Measurements from ENCODE around the gene MACROD2.

Gene MACROD2

GRCh38 chr20:14488212-14488611 lies 492.9 kb downstream of the MACROD2 start:
- Histone ChIP-seq H3K36me3 (ENCODE audit: insufficient read depth, low read length) (no peaks in the 10 kb centered on the region), H3K27me3 (ENCODE audit: control insufficient read depth, insufficient read depth, low read length) (no peaks in the 10 kb centered on the region), H3K4me2 (ENCODE audit: low read length) (no peak overlapping the region)

GRCh38 chr20:14488756-14489479 lies 493.6 kb downstream of the MACROD2 start:
- H3K9me3 ChIP-seq (replicated peaks; ENCODE audit: low read length): no peaks in the 10 kb centered on the region
- peaks cover 5% of the 10 kb centered on the region for H3K4me1 ChIP-seq (ENCODE audit: control insufficient read depth, insufficient read depth, low read length)
- no peaks in the 10 kb centered on the region for H3K36me3 ChIP-seq (ENCODE audit: insufficient read depth, low read length)
- no peaks in the 10 kb centered on the region for H3K27me3 ChIP-seq (ENCODE audit: control insufficient read depth, insufficient read depth, low read length)
- H3K4me2 ChIP-seq (ENCODE audit: low read length): no peak overlapping the region
- H3K4me3 ChIP-seq (ENCODE audit: low read length): no peak overlapping the region
- no peak overlapping the region for H3K9ac ChIP-seq (ENCODE audit: low read depth, low read length)

More at GRCh38 chr20:14488212-14488611, 492.9 kb downstream of the MACROD2 start:
- H3K4me1 ChIP-seq (ENCODE audit: control insufficient read depth, insufficient read depth, low read length): peaks cover 5% of the 10 kb centered on the region
- no peak overlapping the region for H3K9ac ChIP-seq (ENCODE audit: low read depth, low read length)
- no peak overlapping the region for H3K4me3 ChIP-seq (ENCODE audit: low read length)
- H3K9me3 ChIP-seq (replicated peaks; ENCODE audit: low read length): no peaks in the 10 kb centered on the region

GRCh38 chr20:14489544-14489943 lies 494.2 kb downstream of the MACROD2 start:
- peaks cover 5% of the 10 kb centered on the region for H3K4me1 ChIP-seq (ENCODE audit: control insufficient read depth, insufficient read depth, low read length)
- H3K9me3 ChIP-seq (replicated peaks; ENCODE audit: low read length): no peaks in the 10 kb centered on the region
- H3K9ac ChIP-seq (ENCODE audit: low read depth, low read length): no peak overlapping the region
- H3K4me2 ChIP-seq (ENCODE audit: low read length): no peak overlapping the region
- no peaks in the 10 kb centered on the region for H3K27me3 ChIP-seq (ENCODE audit: control insufficient read depth, insufficient read depth, low read length)
- H3K36me3 ChIP-seq (ENCODE audit: insufficient read depth, low read length): no peaks in the 10 kb centered on the region
- no peak overlapping the region for H3K4me3 ChIP-seq (ENCODE audit: low read length)

- Histone ChIP-seq H3K36me3 (ENCODE audit: insufficient read depth, low read length) (no peaks in the 10 kb centered on the region), H3K27me3 (ENCODE audit: control insufficient read depth, insufficient read depth, low read length) (no peaks in the 10 kb centered on the region), H3K9ac (ENCODE audit: low read depth, low read length) (no peak overlapping the region), H3K4me2 (ENCODE audit: low read length) (no peak overlapping the region), H3K4me1 (ENCODE audit: control insufficient read depth, insufficient read depth, low read length) (peaks cover 5% of the 10 kb centered on the region), H3K4me3 (ENCODE audit: low read length) (no peak overlapping the region), H3K9me3 (replicated peaks; ENCODE audit: low read length) (no peaks in the 10 kb centered on the region)
Measured at GRCh38 chr20:14491436-14491835, 496.1 kb downstream of the MACROD2 start.

GRCh38 chr20:14493408-14493807 lies 498.1 kb downstream of the MACROD2 start:
- H3K4me3 ChIP-seq (ENCODE audit: low read length): no peak overlapping the region
- no peaks in the 10 kb centered on the region for H3K9me3 ChIP-seq (replicated peaks; ENCODE audit: low read length)
- no peaks in the 10 kb centered on the region for H3K36me3 ChIP-seq (ENCODE audit: insufficient read depth, low read length)
- H3K4me1 ChIP-seq (ENCODE audit: control insufficient read depth, insufficient read depth, low read length): peaks cover 8% of the 10 kb centered on the region
- no peak overlapping the region for H3K9ac ChIP-seq (ENCODE audit: low read depth, low read length)
- no peaks in the 10 kb centered on the region for H3K27me3 ChIP-seq (ENCODE audit: control insufficient read depth, insufficient read depth, low read length)
- no peak overlapping the region for H3K4me2 ChIP-seq (ENCODE audit: low read length)

- H3K27me3 ChIP-seq (ENCODE audit: control insufficient read depth, insufficient read depth, low read length): no peaks in the 10 kb centered on the region
- no peak overlapping the region for H3K4me3 ChIP-seq (ENCODE audit: low read length)
- no peaks in the 10 kb centered on the region for H3K36me3 ChIP-seq (ENCODE audit: insufficient read depth, low read length)
- no peak overlapping the region for H3K4me2 ChIP-seq (ENCODE audit: low read length)
- no peak overlapping the region for H3K9ac ChIP-seq (ENCODE audit: low read depth, low read length)
- no peaks in the 10 kb centered on the region for H3K9me3 ChIP-seq (replicated peaks; ENCODE audit: low read length)
- H3K4me1 ChIP-seq (ENCODE audit: control insufficient read depth, insufficient read depth, low read length): peaks cover 3% of the 10 kb centered on the region
Measured at GRCh38 chr20:14494355-14494754, 499.0 kb downstream of the MACROD2 start.

DNA sequence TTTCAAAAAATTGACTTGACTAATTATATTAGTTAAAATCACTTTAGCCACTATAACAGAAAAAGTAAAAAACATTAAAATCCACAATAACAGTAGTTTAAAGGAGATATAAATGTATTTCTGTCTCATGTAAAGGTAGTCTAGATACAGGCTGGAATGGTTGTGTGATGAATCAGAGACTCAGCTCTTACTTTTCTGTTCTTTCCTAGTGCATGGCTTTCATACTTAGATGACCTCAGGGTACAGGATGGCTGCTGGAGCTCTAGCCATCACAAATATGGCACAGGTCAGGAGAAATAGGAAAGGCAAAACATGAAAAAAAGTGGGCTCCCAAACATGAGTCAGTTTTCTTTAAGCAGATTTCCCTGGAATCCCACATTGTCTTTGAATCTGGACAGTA lies 499.8 kb downstream of the MACROD2 start:
- peaks cover 3% of the 10 kb centered on the region for H3K4me1 ChIP-seq (ENCODE audit: control insufficient read depth, insufficient read depth, low read length)
- no peak overlapping the region for H3K9ac ChIP-seq (ENCODE audit: low read depth, low read length)
- no peak overlapping the region for H3K4me2 ChIP-seq (ENCODE audit: low read length)
- H3K9me3 ChIP-seq (replicated peaks; ENCODE audit: low read length): no peaks in the 10 kb centered on the region
- H3K36me3 ChIP-seq (ENCODE audit: insufficient read depth, low read length): no peaks in the 10 kb centered on the region
- H3K4me3 ChIP-seq (ENCODE audit: low read length): no peak overlapping the region
- H3K27me3 ChIP-seq (ENCODE audit: control insufficient read depth, insufficient read depth, low read length): no peaks in the 10 kb centered on the region

DNA sequence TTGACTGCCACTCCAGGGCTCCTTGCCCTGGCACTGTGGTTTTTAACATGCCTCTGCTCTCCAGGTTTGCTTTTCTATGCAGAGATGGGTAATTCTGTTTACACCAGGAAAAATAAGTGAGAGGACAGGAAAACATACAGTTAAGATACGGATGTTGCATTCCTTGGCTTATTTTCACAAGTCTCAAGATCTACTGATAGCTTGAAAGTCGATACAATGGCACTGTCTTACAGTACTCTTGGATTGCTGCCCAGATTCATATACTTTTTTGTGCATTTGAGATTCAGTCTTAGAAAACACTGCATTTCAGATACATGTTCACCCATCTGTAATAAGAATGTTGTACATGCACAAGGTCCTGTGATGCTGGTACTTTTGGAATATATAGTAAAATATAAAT lies 501.7 kb downstream of the MACROD2 start:
- Histone ChIP-seq H3K9me3 (replicated peaks; ENCODE audit: low read length) (no peaks in the 10 kb centered on the region), H3K9ac (ENCODE audit: low read depth, low read length) (no peak overlapping the region), H3K36me3 (ENCODE audit: insufficient read depth, low read length) (no peaks in the 10 kb centered on the region), H3K27me3 (ENCODE audit: control insufficient read depth, insufficient read depth, low read length) (no peaks in the 10 kb centered on the region), H3K4me1 (ENCODE audit: control insufficient read depth, insufficient read depth, low read length) (peaks cover 3% of the 10 kb centered on the region), H3K4me2 (ENCODE audit: low read length) (no peak overlapping the region), H3K4me3 (ENCODE audit: low read length) (no peak overlapping the region)

- H3K4me2 ChIP-seq (ENCODE audit: low read length): no peak overlapping the region
- no peaks in the 10 kb centered on the region for H3K27me3 ChIP-seq (ENCODE audit: control insufficient read depth, insufficient read depth, low read length)
- H3K36me3 ChIP-seq (ENCODE audit: insufficient read depth, low read length): no peaks in the 10 kb centered on the region
- no peak overlapping the region for H3K9ac ChIP-seq (ENCODE audit: low read depth, low read length)
- peaks cover 3% of the 10 kb centered on the region for H3K4me1 ChIP-seq (ENCODE audit: control insufficient read depth, insufficient read depth, low read length)
- H3K9me3 ChIP-seq (replicated peaks; ENCODE audit: low read length): no peaks in the 10 kb centered on the region
- H3K4me3 ChIP-seq (ENCODE audit: low read length): no peak overlapping the region
Measured at GRCh38 chr20:14498772-14499171, 503.5 kb downstream of the MACROD2 start.

GRCh38 chr20:14505476-14505875 lies 510.2 kb downstream of the MACROD2 start:
- H3K9me3 ChIP-seq (replicated peaks; ENCODE audit: low read length): no peaks in the 10 kb centered on the region
- H3K9ac ChIP-seq (ENCODE audit: low read depth, low read length): no peak overlapping the region
- no peak overlapping the region for H3K4me3 ChIP-seq (ENCODE audit: low read length)
- no peaks in the 10 kb centered on the region for H3K36me3 ChIP-seq (ENCODE audit: insufficient read depth, low read length)
- no peak overlapping the region for H3K4me2 ChIP-seq (ENCODE audit: low read length)
- no peaks in the 10 kb centered on the region for H3K27me3 ChIP-seq (ENCODE audit: control insufficient read depth, insufficient read depth, low read length)
- no peaks in the 10 kb centered on the region for H3K4me1 ChIP-seq (ENCODE audit: control insufficient read depth, insufficient read depth, low read length)

GRCh38 chr20:14507711-14508110 lies 512.4 kb downstream of the MACROD2 start:
- Histone ChIP-seq H3K4me3 (ENCODE audit: low read length) (no peak overlapping the region), H3K9me3 (replicated peaks; ENCODE audit: low read length) (no peaks in the 10 kb centered on the region), H3K4me2 (ENCODE audit: low read length) (no peak overlapping the region), H3K27me3 (ENCODE audit: control insufficient read depth, insufficient read depth, low read length) (no peaks in the 10 kb centered on the region), H3K4me1 (ENCODE audit: control insufficient read depth, insufficient read depth, low read length) (no peaks in the 10 kb centered on the region), H3K36me3 (ENCODE audit: insufficient read depth, low read length) (no peaks in the 10 kb centered on the region), H3K9ac (ENCODE audit: low read depth, low read length) (no peak overlapping the region)

- no peaks in the 10 kb centered on the region for H3K4me1 ChIP-seq (ENCODE audit: control insufficient read depth, insufficient read depth, low read length)
- no peaks in the 10 kb centered on the region for H3K27me3 ChIP-seq (ENCODE audit: control insufficient read depth, insufficient read depth, low read length)
- H3K9me3 ChIP-seq (replicated peaks; ENCODE audit: low read length): no peaks in the 10 kb centered on the region
- H3K36me3 ChIP-seq (ENCODE audit: insufficient read depth, low read length): no peaks in the 10 kb centered on the region
- H3K9ac ChIP-seq (ENCODE audit: low read depth, low read length): no peak overlapping the region
- no peak overlapping the region for H3K4me2 ChIP-seq (ENCODE audit: low read length)
- no peak overlapping the region for H3K4me3 ChIP-seq (ENCODE audit: low read length)
Measured at GRCh38 chr20:14510341-14510740, 515.0 kb downstream of the MACROD2 start.

All from skeletal muscle satellite cell (primary cell).